ENCODE data around the gene MKKS. TPM values are rescaled to one million over a fixed set of nuclear protein-coding genes. Genes with fewer than 3 reads are reported as not detected.

The MKKS gene
- total and polyA plus RNA-seq, 9 of the 15 experiments (the other 6 are each of a cell fraction or from before 2014, with no cell fraction given) = 6.8 to 26.8 (median 12.0) TPM

DNA sequence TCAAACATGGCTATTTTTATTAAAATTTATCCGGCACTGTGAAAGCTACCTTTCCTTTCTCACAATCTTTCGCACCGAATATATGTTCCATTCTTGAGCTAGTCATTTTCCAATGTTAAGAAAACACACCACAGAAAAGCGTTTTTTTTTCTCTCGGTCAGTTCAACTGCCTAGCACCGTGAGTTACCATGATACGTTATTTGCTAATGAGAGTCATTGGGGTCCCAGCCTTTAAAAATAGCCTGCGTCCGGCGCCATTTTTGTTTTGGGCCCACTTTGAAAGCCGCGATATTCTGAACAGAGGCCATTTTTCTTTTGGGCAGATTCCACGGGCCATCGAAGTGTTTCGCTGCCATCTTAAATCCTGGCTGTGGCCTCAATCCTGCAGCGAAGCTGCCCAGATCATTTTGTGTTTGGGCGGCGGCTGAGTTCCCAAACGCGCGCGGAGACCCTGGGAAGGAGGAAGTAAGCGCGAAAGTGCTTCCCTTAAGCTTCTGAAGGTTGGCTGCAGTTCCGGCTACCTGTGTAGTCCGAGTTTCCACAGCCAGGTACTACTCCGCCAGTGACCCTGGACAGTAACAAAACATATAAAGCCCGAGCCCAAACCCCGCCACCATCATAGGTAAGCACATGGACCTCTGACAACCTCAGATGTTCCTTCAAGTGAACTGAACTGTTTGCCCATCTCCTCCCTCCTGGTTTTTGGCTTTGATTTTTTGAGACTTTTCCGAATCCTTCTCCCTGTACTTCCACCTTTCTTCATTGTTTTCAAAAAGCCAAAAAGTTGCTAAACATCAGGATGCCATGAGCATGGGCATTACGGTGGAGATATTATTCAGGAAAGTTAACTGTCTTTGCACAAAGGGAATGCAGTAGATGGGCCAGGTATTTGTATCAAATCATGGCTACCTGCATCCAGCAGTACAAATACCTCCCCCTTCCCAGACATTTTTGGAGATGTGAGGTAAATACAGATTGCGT, 1.1 kb upstream of the MKKS start, which contains the start of gene SLX4IP (continued):
- TF ChIP-seq, protein P1, sequence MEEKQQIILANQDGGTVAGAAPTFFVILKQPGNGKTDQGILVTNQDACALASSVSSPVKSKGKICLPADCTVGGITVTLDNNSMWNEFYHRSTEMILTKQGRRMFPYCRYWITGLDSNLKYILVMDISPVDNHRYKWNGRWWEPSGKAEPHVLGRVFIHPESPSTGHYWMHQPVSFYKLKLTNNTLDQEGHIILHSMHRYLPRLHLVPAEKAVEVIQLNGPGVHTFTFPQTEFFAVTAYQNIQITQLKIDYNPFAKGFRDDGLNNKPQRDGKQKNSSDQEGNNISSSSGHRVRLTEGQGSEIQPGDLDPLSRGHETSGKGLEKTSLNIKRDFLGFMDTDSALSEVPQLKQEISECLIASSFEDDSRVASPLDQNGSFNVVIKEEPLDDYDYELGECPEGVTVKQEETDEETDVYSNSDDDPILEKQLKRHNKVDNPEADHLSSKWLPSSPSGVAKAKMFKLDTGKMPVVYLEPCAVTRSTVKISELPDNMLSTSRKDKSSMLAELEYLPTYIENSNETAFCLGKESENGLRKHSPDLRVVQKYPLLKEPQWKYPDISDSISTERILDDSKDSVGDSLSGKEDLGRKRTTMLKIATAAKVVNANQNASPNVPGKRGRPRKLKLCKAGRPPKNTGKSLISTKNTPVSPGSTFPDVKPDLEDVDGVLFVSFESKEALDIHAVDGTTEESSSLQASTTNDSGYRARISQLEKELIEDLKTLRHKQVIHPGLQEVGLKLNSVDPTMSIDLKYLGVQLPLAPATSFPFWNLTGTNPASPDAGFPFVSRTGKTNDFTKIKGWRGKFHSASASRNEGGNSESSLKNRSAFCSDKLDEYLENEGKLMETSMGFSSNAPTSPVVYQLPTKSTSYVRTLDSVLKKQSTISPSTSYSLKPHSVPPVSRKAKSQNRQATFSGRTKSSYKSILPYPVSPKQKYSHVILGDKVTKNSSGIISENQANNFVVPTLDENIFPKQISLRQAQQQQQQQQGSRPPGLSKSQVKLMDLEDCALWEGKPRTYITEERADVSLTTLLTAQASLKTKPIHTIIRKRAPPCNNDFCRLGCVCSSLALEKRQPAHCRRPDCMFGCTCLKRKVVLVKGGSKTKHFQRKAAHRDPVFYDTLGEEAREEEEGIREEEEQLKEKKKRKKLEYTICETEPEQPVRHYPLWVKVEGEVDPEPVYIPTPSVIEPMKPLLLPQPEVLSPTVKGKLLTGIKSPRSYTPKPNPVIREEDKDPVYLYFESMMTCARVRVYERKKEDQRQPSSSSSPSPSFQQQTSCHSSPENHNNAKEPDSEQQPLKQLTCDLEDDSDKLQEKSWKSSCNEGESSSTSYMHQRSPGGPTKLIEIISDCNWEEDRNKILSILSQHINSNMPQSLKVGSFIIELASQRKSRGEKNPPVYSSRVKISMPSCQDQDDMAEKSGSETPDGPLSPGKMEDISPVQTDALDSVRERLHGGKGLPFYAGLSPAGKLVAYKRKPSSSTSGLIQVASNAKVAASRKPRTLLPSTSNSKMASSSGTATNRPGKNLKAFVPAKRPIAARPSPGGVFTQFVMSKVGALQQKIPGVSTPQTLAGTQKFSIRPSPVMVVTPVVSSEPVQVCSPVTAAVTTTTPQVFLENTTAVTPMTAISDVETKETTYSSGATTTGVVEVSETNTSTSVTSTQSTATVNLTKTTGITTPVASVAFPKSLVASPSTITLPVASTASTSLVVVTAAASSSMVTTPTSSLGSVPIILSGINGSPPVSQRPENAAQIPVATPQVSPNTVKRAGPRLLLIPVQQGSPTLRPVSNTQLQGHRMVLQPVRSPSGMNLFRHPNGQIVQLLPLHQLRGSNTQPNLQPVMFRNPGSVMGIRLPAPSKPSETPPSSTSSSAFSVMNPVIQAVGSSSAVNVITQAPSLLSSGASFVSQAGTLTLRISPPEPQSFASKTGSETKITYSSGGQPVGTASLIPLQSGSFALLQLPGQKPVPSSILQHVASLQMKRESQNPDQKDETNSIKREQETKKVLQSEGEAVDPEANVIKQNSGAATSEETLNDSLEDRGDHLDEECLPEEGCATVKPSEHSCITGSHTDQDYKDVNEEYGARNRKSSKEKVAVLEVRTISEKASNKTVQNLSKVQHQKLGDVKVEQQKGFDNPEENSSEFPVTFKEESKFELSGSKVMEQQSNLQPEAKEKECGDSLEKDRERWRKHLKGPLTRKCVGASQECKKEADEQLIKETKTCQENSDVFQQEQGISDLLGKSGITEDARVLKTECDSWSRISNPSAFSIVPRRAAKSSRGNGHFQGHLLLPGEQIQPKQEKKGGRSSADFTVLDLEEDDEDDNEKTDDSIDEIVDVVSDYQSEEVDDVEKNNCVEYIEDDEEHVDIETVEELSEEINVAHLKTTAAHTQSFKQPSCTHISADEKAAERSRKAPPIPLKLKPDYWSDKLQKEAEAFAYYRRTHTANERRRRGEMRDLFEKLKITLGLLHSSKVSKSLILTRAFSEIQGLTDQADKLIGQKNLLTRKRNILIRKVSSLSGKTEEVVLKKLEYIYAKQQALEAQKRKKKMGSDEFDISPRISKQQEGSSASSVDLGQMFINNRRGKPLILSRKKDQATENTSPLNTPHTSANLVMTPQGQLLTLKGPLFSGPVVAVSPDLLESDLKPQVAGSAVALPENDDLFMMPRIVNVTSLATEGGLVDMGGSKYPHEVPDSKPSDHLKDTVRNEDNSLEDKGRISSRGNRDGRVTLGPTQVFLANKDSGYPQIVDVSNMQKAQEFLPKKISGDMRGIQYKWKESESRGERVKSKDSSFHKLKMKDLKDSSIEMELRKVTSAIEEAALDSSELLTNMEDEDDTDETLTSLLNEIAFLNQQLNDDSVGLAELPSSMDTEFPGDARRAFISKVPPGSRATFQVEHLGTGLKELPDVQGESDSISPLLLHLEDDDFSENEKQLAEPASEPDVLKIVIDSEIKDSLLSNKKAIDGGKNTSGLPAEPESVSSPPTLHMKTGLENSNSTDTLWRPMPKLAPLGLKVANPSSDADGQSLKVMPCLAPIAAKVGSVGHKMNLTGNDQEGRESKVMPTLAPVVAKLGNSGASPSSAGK (IDR thresholded peaks at IDR 0.05) = no peak
- TF ChIP-seq ZNF436 (CRISPR knock-in tag; IDR thresholded peaks at IDR 0.05) = no peak
- 0 out of 2 replicates have a peak, but pooled peaks have one; percentile 4 for TF ChIP-seq EP300 (IDR thresholded peaks at IDR 0.05; ENCODE audit: low read length)
- TF ChIP-seq FOXP4 (CRISPR knock-in tag; IDR thresholded peaks at IDR 0.05; ENCODE audit: borderline replicate concordance) = no peak
- TF ChIP-seq SMAD3 (CRISPR knock-in tag; conservative IDR thresholded peaks at IDR 0.05) = peak; percentile 86
- TF ChIP-seq EGR1 (conservative IDR thresholded peaks at IDR 0.05) = no peak
- TF ChIP-seq ZNF444 (CRISPR knock-in tag; IDR thresholded peaks at IDR 0.05) = no peak
- TF ChIP-seq ZNF785 (CRISPR knock-in tag; IDR thresholded peaks at IDR 0.05) = no peak
- TF ChIP-seq SMARCA4 (IDR thresholded peaks at IDR 0.05) = no peak
- TF ChIP-seq ZNF780A (CRISPR knock-in tag; IDR thresholded peaks at IDR 0.05) = no peak
- TF ChIP-seq SNIP1 (IDR thresholded peaks at IDR 0.05; ENCODE audit: low read depth) = no peak
- no peak for TF ChIP-seq TCFL5 (CRISPR knock-in tag; conservative IDR thresholded peaks at IDR 0.05)
- no peak for TF ChIP-seq DEAF1 (CRISPR knock-in tag; IDR thresholded peaks at IDR 0.05)
